ENCODE results near the gene CCDC57. TPM values are rescaled to one million over a fixed set of nuclear protein-coding genes. Genes with fewer than 3 reads are reported as not detected.

CCDC57 gene
- total RNA-seq, 1 donor from 2014 or later, result 92.1 TPM

DNA sequence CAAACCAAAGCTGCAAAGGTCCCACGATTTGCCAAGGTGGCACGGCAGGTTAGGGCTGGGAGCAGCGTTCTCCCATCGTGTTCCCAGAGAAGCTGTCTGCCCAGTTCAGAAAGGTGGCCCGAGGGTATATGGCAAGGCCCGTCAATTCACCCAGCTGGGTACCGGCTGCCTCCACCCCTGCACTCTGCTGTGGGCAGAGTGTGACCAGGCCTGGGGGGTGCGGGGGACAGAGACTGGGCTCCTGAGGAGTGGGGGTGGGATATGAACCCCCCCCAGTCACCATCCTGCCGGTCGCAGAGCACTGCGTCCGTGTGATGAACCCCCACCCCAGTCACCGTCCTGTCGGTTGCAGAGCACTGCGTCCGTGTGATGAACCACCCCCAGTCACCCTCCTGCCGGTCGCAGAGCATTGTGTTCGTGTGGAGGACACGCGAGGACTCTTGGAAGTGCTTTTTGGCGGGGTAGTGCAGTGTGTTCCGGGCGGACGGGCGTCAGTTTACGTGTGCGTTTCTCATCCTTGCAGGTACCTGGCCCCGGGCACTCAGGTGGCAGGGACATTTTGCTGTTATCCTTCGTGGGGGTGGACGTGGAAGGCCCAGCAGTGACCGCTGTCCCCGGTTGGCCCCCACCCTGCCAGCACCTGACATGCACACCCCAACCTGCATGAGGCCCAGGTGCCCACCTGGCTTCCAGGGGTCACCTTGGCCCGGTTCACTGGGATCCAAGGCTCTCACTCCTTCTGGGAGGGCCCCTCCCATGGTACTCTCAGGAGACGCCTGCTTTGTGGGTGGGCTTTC, 111.9 kb downstream of the CCDC57 start:
- Mint-ChIP-seq H3K27ac (peak overlapping the region; percentile 78), H3K4me3 (peak overlapping the region; percentile 22), H3K36me3 (no peaks in the 10 kb centered on the region), H3K4me1 (peaks cover 40% of the 10 kb centered on the region), H3K27me3 (ENCODE audit: low read depth) (no peaks in the 10 kb centered on the region), H3K9me3 (no peaks in the 10 kb centered on the region)
- no peak for DNase-seq (ENCODE audit: low spot score in 2 of 2, unreplicated experiment in 2 of 2)
- TF ChIP-seq, protein P1, sequence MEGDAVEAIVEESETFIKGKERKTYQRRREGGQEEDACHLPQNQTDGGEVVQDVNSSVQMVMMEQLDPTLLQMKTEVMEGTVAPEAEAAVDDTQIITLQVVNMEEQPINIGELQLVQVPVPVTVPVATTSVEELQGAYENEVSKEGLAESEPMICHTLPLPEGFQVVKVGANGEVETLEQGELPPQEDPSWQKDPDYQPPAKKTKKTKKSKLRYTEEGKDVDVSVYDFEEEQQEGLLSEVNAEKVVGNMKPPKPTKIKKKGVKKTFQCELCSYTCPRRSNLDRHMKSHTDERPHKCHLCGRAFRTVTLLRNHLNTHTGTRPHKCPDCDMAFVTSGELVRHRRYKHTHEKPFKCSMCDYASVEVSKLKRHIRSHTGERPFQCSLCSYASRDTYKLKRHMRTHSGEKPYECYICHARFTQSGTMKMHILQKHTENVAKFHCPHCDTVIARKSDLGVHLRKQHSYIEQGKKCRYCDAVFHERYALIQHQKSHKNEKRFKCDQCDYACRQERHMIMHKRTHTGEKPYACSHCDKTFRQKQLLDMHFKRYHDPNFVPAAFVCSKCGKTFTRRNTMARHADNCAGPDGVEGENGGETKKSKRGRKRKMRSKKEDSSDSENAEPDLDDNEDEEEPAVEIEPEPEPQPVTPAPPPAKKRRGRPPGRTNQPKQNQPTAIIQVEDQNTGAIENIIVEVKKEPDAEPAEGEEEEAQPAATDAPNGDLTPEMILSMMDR (IDR thresholded peaks at IDR 0.05; ENCODE audit: unreplicated experiment), result no peak

DNA sequence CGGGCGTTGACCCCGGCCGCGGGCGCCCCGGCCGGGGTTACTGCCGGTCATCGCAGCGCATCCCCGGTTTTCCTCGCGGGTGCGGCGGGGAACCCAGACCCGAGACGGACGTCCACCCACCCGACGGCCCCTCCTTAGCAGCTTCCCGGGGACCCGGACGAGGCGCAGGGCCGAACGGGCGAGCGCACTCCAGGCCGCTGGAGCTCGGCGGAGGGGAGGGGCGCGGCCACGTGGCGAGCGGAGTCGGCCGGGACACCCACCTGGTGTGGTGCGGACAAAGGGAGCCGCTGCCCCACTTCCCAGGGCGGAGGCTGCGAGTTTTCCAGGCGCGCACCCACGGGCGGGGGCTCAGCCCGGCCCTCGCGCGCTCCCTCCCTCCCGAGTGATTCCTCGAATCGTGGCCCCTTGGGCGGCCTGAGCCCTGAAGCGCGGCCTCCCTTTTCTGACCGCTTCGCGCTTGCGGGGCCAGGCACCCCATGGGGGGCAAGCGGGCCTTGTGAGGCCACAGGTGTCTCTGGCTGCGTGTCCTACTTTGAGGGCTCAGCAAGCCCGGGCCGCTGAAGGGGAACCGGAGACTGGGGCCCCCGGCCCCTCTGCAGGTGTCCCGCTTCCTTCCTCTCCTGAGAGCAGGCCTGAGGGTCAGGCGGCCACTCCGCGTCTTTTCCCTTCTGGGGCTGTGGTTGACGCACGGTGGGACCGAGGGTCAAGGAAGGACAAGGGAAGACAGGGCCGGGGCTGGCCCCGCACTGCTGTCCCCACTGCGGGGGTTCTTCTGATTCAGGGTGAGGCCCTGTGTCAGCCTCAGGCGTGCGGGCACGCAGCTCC, 113.5 kb downstream of the CCDC57 start:
- DNase-seq (ENCODE audit: low spot score in 2 of 2, unreplicated experiment in 2 of 2), result peak in 1 of 2 experiments; percentile 54
- TF ChIP-seq, protein P1 (IDR thresholded peaks at IDR 0.05; ENCODE audit: unreplicated experiment), result no peak
- peaks cover 31% of the 10 kb centered on the region for H3K4me1 Mint-ChIP-seq
- H3K36me3 Mint-ChIP-seq, result no peaks in the 10 kb centered on the region
- no peaks in the 10 kb centered on the region for H3K27me3 Mint-ChIP-seq (ENCODE audit: low read depth)
- peak overlapping the region; percentile 68 for H3K4me3 Mint-ChIP-seq
- H3K27ac Mint-ChIP-seq, result peak overlapping the region; percentile 76
- H3K9me3 Mint-ChIP-seq, result no peaks in the 10 kb centered on the region

DNA sequence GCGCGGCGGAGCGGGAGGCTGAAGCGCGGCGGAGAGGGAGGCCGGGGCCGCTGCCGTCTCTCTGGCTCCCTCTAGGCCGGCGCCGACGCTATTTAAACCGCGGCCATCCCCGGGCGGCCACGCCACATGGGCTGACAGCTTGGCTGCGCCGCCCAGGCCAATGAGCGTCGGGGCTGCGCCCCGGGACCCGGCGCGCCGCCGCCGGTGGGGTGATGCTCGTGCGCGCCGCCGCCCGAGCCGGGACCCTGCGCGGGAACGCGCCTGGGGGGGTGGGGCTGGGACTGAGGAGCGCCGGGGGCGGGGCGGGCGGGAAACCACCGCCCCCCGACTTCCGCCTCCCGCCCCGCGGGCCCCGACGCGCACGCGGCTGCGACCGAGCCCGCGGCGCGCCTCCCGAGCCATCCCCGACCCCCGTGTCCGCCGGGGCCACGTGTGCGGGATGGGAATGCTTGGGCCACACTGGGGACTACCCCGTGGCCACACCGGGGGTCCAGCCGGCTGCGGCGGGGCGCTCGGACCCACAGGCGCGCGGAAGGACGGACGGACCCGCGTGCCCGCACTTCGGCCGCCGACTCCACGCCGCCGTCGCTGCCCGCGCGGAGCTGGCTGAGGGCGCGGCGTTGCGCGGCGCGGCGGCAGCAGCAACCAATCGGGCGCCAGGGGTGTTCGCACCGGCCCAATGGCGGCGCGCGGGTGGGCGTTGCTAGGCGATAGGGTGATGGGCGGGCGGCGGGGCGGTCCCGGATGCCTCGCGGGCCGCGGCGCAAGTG, 114.3 kb downstream of the CCDC57 start, which contains the start of gene FASN:
Gene FASN, minus strand, starts transcription at position 68 of the 770 bp plus-strand sequence. CDS start 1,791 bp downstream, outside the sequence.
- H3K27me3 Mint-ChIP-seq (ENCODE audit: low read depth), result no peaks in the 10 kb centered on the region
- TF ChIP-seq, protein P1 (IDR thresholded peaks at IDR 0.05; ENCODE audit: unreplicated experiment), result no peak
- DNase-seq (ENCODE audit: low spot score in 2 of 2, unreplicated experiment in 2 of 2), result peak; percentile 93 to 95
- H3K9me3 Mint-ChIP-seq, result no peaks in the 10 kb centered on the region
- H3K4me3 Mint-ChIP-seq, result peak within 1 kb of the TSS; percentile 70
- H3K4me1 Mint-ChIP-seq, result peaks cover 27% of the 10 kb centered on the region
- peak within 1 kb of the TSS; percentile 47 for H3K27ac Mint-ChIP-seq
- peaks cover under 1% of the 10 kb centered on the region for H3K36me3 Mint-ChIP-seq

DNA sequence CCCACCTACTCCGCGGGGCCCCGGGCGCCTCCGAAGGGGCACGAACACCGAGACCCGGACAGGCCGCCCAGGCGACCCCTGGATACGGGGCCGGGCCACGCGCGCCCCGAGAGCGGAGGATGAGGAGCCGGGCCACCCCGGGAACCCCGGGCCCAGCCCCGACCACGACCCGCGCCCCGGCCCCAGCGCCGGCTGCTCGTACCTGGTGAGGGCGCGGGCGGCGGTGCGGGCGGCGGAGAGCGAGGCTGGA, 114.8 kb downstream of the CCDC57 start:
- H3K36me3 Mint-ChIP-seq, result peaks cover 3% of the 10 kb centered on the region
- no peak overlapping the region for H3K27ac Mint-ChIP-seq
- no peaks in the 10 kb centered on the region for H3K9me3 Mint-ChIP-seq
- TF ChIP-seq, protein P1 (IDR thresholded peaks at IDR 0.05; ENCODE audit: unreplicated experiment), result no peak
- DNase-seq (ENCODE audit: low spot score in 2 of 2, unreplicated experiment in 2 of 2), result no peak
- peaks cover 25% of the 10 kb centered on the region for H3K4me1 Mint-ChIP-seq
- no peaks in the 10 kb centered on the region for H3K27me3 Mint-ChIP-seq (ENCODE audit: low read depth)
- H3K4me3 Mint-ChIP-seq, result peak overlapping the region; percentile 54

DNA sequence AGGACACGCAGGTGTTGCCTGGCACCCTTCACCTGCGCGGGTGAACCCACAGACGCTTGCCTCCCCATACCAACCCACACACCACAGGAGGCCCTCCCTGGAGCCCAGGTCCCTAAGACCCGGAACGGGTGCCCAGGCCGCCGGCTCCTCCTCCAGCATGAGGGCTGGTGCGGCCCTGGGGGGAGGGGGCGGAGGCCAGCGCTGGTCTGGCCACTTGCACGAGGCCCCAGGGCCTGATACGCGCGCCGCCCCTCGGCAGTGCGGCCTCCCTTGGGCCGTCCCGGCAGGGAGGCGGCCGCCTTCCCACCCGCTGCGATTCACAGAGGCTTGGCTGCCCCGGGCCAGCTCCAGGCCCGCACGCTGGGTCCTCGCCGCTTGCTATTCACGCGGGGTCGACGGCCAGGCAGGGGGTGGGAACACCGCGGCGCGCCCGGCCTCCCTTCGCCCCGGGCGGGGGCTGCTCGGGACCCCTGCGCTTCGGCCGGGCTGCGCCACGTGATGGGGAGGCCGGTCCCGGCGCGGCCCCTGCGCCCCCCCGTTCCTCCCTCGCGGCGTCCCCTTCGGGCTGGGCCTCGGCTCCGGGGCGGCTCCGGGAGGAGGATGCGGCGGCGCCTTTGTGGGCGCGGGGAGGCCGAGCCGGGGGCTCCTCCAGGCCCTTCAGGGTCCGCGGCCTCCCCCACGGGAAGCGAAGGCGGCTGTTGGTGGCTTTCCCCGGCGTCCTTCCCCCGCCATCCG, 115.3 kb downstream of the CCDC57 start:
- Mint-ChIP-seq H3K27me3 (ENCODE audit: low read depth) (no peaks in the 10 kb centered on the region), H3K4me3 (peak overlapping the region; percentile 70), H3K27ac (peak overlapping the region; percentile 47), H3K4me1 (peaks cover 25% of the 10 kb centered on the region), H3K9me3 (no peaks in the 10 kb centered on the region), H3K36me3 (peaks cover 3% of the 10 kb centered on the region)
- DNase-seq (ENCODE audit: low spot score in 2 of 2, unreplicated experiment in 2 of 2), result peak in 1 of 2 experiments; percentile 64
- TF ChIP-seq, protein P1 (IDR thresholded peaks at IDR 0.05; ENCODE audit: unreplicated experiment), result no peak
